GM18505 (cell line): ENCODE measurements around the gene AK1.

ENCODE experiments used
- ATAC-seq: cut with Tn5 transposase; IDR thresholded peaks from one replicate; pipeline ENCODE4 v1.9.1; 2021; ENCODE audit not compliant: unreplicated experiment
- POLR2A ChIP-seq: IDR thresholded peaks from 4 replicates; pipeline ENCODE4 v1.6.1; 2011; ENCODE audit warnings: borderline replicate concordance; ENCODE audit not compliant: insufficient read depth, insufficient read length; ENCODE audit errors: extremely low read depth

AK1 gene

DNA sequence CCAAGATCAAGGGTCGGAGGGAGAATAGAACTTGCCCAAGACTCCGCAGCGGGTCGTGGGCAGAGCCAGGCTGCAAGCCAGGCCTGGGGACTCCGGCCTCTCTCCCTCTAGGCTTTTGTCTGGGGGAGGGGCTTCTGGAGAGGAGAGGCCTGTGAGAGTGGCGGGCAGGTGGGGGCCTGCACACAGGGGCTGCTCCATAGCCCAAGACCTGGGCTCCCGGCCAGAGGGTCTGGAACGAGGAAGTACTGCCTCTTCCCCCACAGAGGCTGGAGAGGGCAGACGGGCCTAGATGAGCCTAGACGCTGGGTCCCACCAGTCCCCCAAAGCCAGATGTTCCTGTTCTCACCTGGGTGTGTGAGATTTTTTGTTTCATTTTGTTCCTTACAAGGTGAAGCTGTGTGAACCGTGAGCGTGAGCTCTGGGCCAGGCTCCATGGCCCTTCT is 27.1 kb upstream of the AK1 start:
- ATAC-seq: no peak
- peak; percentile 30 for TF ChIP-seq POLR2A

DNA sequence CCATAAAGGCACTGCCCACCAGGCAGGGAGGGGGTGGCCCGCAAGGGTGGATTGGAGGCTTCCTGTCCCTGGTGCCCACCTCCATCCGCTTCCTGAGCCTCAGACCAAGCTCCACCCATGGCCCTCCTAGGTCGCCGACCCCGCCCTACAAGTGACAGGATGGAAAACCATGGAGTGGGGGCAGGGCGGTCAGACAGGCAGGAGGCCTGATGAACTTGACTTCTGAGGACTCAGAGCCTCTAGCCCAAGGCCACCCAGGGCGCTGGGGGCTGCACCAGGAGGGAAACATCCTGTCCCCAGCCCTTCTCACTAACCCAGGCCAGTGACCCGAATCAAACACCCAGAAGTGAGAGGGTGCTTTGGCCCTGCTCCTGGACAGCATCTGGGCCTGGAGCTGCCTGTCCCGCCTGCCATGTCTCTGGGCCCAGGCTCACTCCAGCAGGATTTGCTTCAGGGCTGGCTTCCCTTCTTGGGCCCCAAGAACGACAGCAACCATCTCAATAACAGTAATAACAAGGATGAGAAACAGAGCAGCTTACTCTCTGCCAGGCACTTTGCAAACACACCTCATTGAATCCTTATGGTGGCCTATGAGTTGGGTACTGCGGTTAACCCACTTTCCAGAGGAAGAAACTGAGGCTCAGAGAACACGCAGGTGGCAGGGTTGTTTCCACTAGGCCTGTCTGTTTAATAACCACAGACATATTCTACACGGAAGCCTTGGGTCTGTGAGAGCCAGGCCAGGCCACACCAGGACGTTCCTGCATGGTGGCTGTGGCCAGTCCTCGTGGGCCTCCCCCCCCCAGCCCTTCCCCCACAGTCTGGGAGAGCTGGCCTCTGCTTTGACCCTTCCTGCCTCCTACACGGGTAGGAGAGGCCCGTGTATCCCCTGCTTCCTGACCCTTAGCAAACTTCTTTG is 26.3 kb upstream of the AK1 start:
- ATAC-seq: no peak
- TF ChIP-seq POLR2A: peak; percentile 50

DNA sequence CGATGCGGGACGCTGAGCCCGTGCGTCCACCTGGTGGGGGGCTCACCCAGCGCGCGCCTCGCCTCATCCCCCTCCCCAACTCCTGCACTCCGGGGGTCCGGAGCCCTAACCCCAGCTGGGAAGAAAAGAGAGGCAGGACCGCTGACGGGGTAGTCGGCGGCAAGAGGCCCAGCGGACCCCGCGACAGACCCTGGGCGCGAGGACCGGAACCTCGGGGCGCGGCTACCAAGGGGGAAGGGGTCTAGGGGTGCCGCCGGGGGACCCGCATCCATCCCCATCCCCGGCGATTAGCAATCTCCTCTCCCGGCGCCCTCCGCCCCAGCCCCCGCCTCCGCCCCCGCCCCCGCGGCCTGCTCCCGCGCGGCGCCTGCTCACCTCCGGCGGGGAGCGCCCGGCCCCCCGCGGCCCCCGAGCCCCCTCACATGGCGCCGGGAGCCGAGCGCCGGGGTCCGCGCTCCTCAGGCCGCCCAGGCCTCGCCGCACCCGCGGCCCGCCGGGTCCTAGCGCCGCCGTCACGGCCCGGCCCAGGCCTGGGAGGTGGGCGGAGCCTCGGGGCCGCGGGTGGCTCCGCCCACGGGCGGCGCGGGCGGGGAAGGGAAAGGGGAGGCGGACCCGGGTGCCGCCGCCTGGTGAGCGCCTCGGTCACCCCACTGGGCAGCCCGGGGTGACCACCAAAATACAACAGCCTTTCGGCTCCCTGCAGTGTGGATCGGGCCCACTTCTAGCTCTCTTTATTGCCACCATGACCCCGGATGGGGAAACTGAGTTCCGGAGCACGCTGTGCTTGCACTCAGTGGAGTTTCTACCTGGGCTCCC is 21.9 kb upstream of the AK1 start, which contains the start of gene ST6GALNAC6:
TSS of gene ST6GALNAC6 (minus strand) at position 476 of the 816 bp plus-strand sequence. CDS start 1,622 bp downstream, outside the sequence.
- ATAC-seq: peak; percentile 70
- peak; percentile 53 for TF ChIP-seq POLR2A

GRCh38 chr9:127898433-127899127 is 21.1 kb upstream of the AK1 start:
- no peak for TF ChIP-seq POLR2A
- peak; percentile 20 for ATAC-seq

DNA sequence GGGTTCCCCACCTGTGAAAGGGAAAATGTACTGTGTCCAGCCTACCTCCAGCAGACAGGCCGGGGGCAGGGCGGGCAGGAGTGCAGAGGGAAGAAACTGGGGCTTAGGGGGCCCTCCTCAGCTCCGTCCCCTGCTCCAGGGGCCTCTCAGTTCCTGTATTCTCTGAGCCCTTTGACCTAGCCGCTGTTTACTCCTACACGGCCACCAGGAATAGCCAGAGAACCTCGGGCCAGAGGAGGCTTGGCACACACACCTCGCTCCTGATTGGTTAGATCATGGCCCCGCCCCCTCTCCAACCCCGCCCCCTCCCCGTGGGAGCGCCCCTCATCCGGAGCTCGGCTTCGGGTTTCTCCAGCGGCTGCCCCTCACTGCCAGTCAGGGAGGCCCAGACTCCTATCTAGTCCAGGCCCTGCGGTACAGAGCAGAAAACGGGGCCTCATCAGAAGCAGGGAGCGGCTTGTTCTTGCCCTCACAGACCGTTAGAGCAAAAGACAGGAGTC is 19.8 kb upstream of the AK1 start:
- TF ChIP-seq POLR2A: no peak
- ATAC-seq: no peak

- no peak for TF ChIP-seq POLR2A
- ATAC-seq: no peak
Observed at GRCh38 chr9:127896395-127897192, 19.1 kb upstream of the AK1 start.

DNA sequence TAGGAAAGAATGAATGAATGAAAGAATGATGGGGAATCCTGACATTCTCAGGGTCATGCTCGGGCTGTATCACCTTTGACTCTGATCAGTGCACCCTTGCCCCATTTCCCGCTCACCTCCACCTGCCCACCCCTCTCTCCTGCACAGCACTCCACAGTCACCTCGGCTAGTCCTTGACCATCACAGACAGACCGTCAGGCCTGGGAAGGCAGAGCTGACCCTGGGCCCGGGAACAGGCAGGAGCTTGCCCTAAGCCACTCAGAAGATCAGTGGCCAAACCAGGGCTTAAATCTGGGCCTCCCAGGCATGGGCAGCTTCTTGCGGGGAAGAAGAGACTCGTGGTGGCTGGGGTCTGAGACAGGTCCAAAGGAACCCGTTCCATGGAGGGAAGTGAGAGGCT is 18.3 kb upstream of the AK1 start:
- no peak for ATAC-seq
- TF ChIP-seq POLR2A: no peak

DNA sequence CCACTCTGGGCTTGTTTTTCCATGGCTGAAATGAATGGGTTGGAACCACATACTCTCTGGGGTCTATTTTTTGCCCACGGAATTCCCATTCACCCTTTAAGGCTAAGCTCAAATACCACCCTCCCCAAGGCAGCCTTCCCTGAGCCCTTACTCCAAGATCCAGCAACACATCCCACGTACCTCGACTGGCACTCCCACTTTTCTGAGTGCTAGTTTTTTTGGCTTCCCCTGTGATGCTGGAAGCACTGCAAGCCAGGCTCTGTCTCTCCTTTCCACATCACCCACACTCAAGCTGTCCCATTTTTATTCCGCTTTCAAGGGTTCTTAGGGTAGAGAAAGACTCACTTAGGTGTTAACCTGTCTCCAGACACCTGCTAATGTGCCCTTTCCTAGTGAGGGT is 15.9 kb upstream of the AK1 start:
- ATAC-seq: no peak
- TF ChIP-seq POLR2A: no peak

GRCh38 chr9:127892831-127893230 is 15.4 kb upstream of the AK1 start:
- no peak for ATAC-seq
- no peak for TF ChIP-seq POLR2A

DNA sequence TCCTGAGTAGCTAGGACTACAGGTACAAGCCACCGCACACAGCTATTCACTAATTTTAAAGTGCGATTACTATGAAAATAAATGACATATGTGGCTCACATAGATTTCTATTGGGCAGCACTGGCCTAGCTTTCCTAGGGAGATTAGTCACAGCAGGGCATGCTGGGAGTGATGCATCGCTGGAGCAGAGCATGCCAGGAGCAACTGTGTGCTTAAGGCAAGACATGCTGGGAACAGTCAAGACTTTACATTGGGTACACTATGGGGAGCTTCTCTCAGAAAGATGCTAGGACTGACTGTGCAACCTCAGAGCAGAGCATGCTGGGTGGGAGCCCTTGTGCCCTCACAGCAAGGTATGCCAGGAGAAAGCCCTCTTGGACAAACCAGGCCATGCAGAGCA is 12.6 kb upstream of the AK1 start:
- no peak for TF ChIP-seq POLR2A
- ATAC-seq: no peak

DNA sequence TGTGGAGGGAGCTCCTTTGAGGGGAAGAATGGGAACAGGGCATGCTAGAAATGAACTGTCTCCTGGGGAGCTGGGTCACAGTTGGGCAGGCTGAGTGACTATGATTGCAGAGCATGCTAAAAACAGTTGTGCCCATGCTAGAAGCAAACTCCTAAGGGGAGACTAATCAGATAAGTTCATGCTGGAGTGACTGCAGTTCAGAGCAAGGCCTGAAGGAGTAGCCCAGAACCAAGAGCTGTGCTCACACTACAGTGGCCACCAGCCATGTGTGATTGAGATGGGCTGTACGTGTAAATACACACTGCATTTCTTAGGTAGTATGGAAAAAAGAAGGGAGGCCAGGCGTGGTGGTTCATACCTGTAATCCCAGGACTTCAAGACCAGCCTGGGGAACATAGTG is 10.3 kb upstream of the AK1 start:
- TF ChIP-seq POLR2A: no peak
- ATAC-seq: no peak

- TF ChIP-seq POLR2A: peak; percentile 25
- ATAC-seq: no peak
Observed at GRCh38 chr9:127886401-127886972, 9.0 kb upstream of the AK1 start.
